HepG2 (cell line): ENCODE measurements around the gene PRRT2. TPM values are rescaled to one million over a fixed set of nuclear protein-coding genes. Genes with fewer than 3 reads are reported as not detected.

ENCODE experiments used
- ATAC-seq: fragments of 200-7000 bp; cut with Tn5 transposase; 3 replicates; pipeline ENCODE4 v1.9.1; 2020; ENCODE audit warnings: mild to moderate bottlenecking, moderate library complexity
- BruUV-seq: library from RNA; stranded (reverse); fragments of 400-500 nt; replicated peaks from 2 replicates; lab custom pipeline; 2021; lab: Mats Ljungman, UMichigan
- CTCF ChIA-PET: fragments of 300-600 bp; formaldehyde crosslinking; extraction: SDS; loops from one replicate; lab custom pipeline; 2021; ENCODE audit warnings: low total read pairs, inconsistent platforms, low intra/inter-chr PET ratio; lab: Yijun Ruan, JAX
- POLR2A ChIA-PET: fragments of 350-600 bp; sonication (Branson Sonifier 250); formaldehyde crosslinking; loops from one replicate; lab custom pipeline; 2020; ENCODE audit warnings: antibody characterized with exemption, inconsistent platforms; lab: Yijun Ruan, JAX
- DNase-seq: peaks from one replicate; pipeline ENCODE4 v3.0.0-alpha.2; 2015; ENCODE audit warnings: low spot score
- FAIRE-seq: peaks from 3 replicates; lab custom pipeline; 2011; peaks lifted over from hg19 to GRCh38; lab: Jason Lieb, UNC
- H2AFZ ChIP-seq: one replicate; pipeline ENCODE4 v1.6.1; 2011; ENCODE audit warnings: low read length, inconsistent platforms
- H3K27ac ChIP-seq: fragments of 300-600 bp; 3 replicates; pipeline ENCODE4 v1.8.0; 2011; ENCODE audit warnings: mixed run types, mild to moderate bottlenecking, mixed read lengths, low read length, inconsistent platforms; ENCODE audit not compliant: insufficient read depth; ENCODE audit errors: extremely low read length
- H3K27me3 ChIP-seq, 2 experiments: fragments of 200-600 bp in 1 of 2; 2 replicates in 1 of 2; 3 replicates in 1 of 2; pipeline versions ENCODE4 v1.6.0 to v1.8.0; 2011; ENCODE audit warnings: low read length in 2 of 2, mild to moderate bottlenecking in 2 of 2, moderate library complexity in 2 of 2, inconsistent platforms in 1 of 2; ENCODE audit not compliant: insufficient read depth in 2 of 2, control insufficient read depth in 1 of 2
- H3K36me3 ChIP-seq, 2 experiments: fragments of 200-600 bp in 1 of 2; replicated peaks in 1 of 2; 2 replicates in 1 of 2; 3 replicates in 1 of 2; pipeline versions ENCODE4 v1.5.1 to v1.8.0; 2011; ENCODE audit warnings: low read length in 2 of 2, inconsistent platforms in 1 of 2; ENCODE audit not compliant: insufficient read depth in 2 of 2, control insufficient read depth in 1 of 2
- H3K4me1 ChIP-seq: 2 replicates; pipeline ENCODE4 v1.5.1; 2012; ENCODE audit warnings: low read length, inconsistent platforms; ENCODE audit not compliant: insufficient read depth
- H3K4me2 ChIP-seq: 2 replicates; pipeline ENCODE4 v1.6.0; 2011; ENCODE audit warnings: low read depth, low read length, inconsistent platforms
- H3K4me3 ChIP-seq, 3 experiments: fragments of 200-600 bp in 1 of 3; sonication (generic), shearing (Covaris generic) in 1 of 3; replicated peaks in 1 of 3; 2 replicates each; pipeline ENCODE4 v1.5.1; 2011 to 2016; ENCODE audit warnings: low read length in 3 of 3, inconsistent platforms in 2 of 3, low read depth in 2 of 3, mild to moderate bottlenecking in 2 of 3, control low read depth in 1 of 3, mixed read lengths in 1 of 3; ENCODE audit not compliant: insufficient read depth in 1 of 3
- H3K79me2 ChIP-seq: one replicate; pipeline ENCODE4 v1.6.1; 2011; ENCODE audit warnings: low read length, inconsistent platforms; ENCODE audit not compliant: insufficient read depth
- H3K9ac ChIP-seq: 2 replicates; pipeline ENCODE4 v1.6.0; 2011; ENCODE audit warnings: mild to moderate bottlenecking, low read depth, low read length, inconsistent platforms; ENCODE audit not compliant: insufficient read depth
- H3K9me3 ChIP-seq: 2 replicates; pipeline ENCODE4 v1.5.1; 2012; ENCODE audit warnings: mild to moderate bottlenecking, low read length
- H4K20me1 ChIP-seq: 2 replicates; pipeline ENCODE4 v1.6.0; 2011; ENCODE audit warnings: inconsistent platforms, mild to moderate bottlenecking, low read length, moderate library complexity; ENCODE audit not compliant: insufficient read depth
- CBX1 ChIP-seq: IDR thresholded peaks from one replicate; pipeline ENCODE4 v1.6.1; 2016; ENCODE audit warnings: antibody characterized with exemption, low read depth
- EP300 ChIP-seq, 3 experiments: sonication (generic) in 1 of 3; formaldehyde crosslinking in 1 of 3; IDR thresholded peaks; 2 replicates each; pipeline versions ENCODE4 v1.5.1 to v1.6.1; 2011 to 2020; ENCODE audit warnings: low read depth in 2 of 3, low read length in 2 of 3, borderline replicate concordance in 1 of 3, improper control_type of control experiment in 1 of 3, mild to moderate bottlenecking in 1 of 3, missing genetic modification reagents in 1 of 3, moderate library complexity in 1 of 3
- HDAC1 ChIP-seq: sonication (generic); formaldehyde crosslinking; IDR thresholded peaks from 2 replicates; pipeline ENCODE4 v1.5.1; 2020; ENCODE audit warnings: mild to moderate bottlenecking, missing genetic modification reagents
- KLF16 ChIP-seq, 2 experiments: sonication (generic) in 1 of 2; formaldehyde crosslinking in 1 of 2; IDR thresholded peaks; 2 replicates each; pipeline versions ENCODE4 v1.6.1 to v1.8.0; 2016 to 2023; ENCODE audit warnings: missing genetic modification reagents in 2 of 2, missing compliant biosample characterization in 1 of 2
- MED8 ChIP-seq: sonication (generic); formaldehyde crosslinking; IDR thresholded peaks from 2 replicates; pipeline ENCODE4 v1.8.1; 2023; ENCODE audit warnings: mild to moderate bottlenecking, missing genetic modification reagents; ENCODE audit not compliant: insufficient replicate concordance
- NAIF1 ChIP-seq: sonication (generic); formaldehyde crosslinking; IDR thresholded peaks from 2 replicates; pipeline ENCODE4 v1.5.0; 2020; ENCODE audit warnings: mild to moderate bottlenecking, missing genetic modification reagents, borderline replicate concordance
- NPAS2 ChIP-seq: sonication (generic); formaldehyde crosslinking; IDR thresholded peaks from 2 replicates; pipeline ENCODE4 v1.8.0; 2022; ENCODE audit warnings: mild to moderate bottlenecking, missing genetic modification reagents, borderline replicate concordance
- PAWR ChIP-seq: sonication (generic); formaldehyde crosslinking; IDR thresholded peaks from 2 replicates; pipeline ENCODE4 v1.4.0; 2020; ENCODE audit warnings: missing genetic modification reagents, mild to moderate bottlenecking, borderline replicate concordance
- SIN3B ChIP-seq: fragments of 150-350 bp; IDR thresholded peaks from 2 replicates; pipeline ENCODE4 v1.6.1; 2014; ENCODE audit warnings: low read length
- TCF7L2 ChIP-seq: IDR thresholded peaks from 2 replicates; pipeline ENCODE4 v1.6.1; 2011; ENCODE audit warnings: mild to moderate bottlenecking, low read depth, low read length, moderate library complexity
- USF2 ChIP-seq, 2 experiments: sonication (generic) in 1 of 2; formaldehyde crosslinking in 1 of 2; IDR thresholded peaks; 2 replicates each; pipeline versions ENCODE4 v1.5.1 to v1.6.1; 2011 to 2020; ENCODE audit warnings: borderline replicate concordance in 1 of 2, low read depth in 1 of 2, low read length in 1 of 2, mild to moderate bottlenecking in 1 of 2, missing genetic modification reagents in 1 of 2, moderate library complexity in 1 of 2
- ZKSCAN8 ChIP-seq: IDR thresholded peaks from 2 replicates; pipeline ENCODE4 v1.6.1; 2016; ENCODE audit warnings: borderline replicate concordance, missing genetic modification reagents, missing compliant biosample characterization
- ZMYM3 ChIP-seq: sonication (generic); formaldehyde crosslinking; IDR thresholded peaks from 2 replicates; pipeline ENCODE4 v1.5.1; 2020; ENCODE audit warnings: mild to moderate bottlenecking, missing genetic modification reagents
- ZNF333 ChIP-seq: sonication (generic); formaldehyde crosslinking; IDR thresholded peaks from 2 replicates; pipeline ENCODE4 v1.4.0; 2020; ENCODE audit warnings: mild to moderate bottlenecking, missing genetic modification reagents, borderline replicate concordance
- ZNF362 ChIP-seq: sonication (generic); formaldehyde crosslinking; IDR thresholded peaks from 2 replicates; pipeline ENCODE4 v1.4.0; 2020; ENCODE audit warnings: missing genetic modification reagents, mild to moderate bottlenecking, borderline replicate concordance
- ZNF563 ChIP-seq: sonication (generic); formaldehyde crosslinking; IDR thresholded peaks from 2 replicates; pipeline ENCODE4 v1.8.0; 2022; ENCODE audit warnings: mild to moderate bottlenecking, moderate library complexity, missing genetic modification reagents
- ZNF746 ChIP-seq: sonication (generic); formaldehyde crosslinking; IDR thresholded peaks from 2 replicates; pipeline ENCODE4 v1.8.0; 2022; ENCODE audit warnings: mild to moderate bottlenecking, missing genetic modification reagents
- WGBS: methylation state at CpG from one replicate; pipeline ENCODE4 v1.1.6; 2017; ENCODE audit warnings: low lambda C conversion rate; 5-methylcytosine and 5-hydroxymethylcytosine counted together
- in situ Hi-C: cut with HindIII; loops from 2 replicates; pipeline ENCODE4 v1.10.0; 2017; ENCODE audit warnings: low pct_unique_long_range_greater_than_20kb; ENCODE audit not compliant: extremely low pct_ligation_motif_present
- intact Hi-C: fragments of 100-400 bp; cut with micrococcal nuclease; formaldehyde crosslinking; loops from one replicate; pipeline ENCODE4 v1.10.0; 2022; ENCODE audit not compliant: unreplicated experiment
- polyA plus RNA-seq, 8 experiments: library from polyadenylated mRNA; depleted of rRNA in 3 of 8; stranded (reverse) in 7 of 8; unstranded in 1 of 8; fragments of >200 nt; fragmentation: Illumina TruSeq in 4 of 8; extraction: Trizol in 4 of 8; gene quantifications; 2 replicates each; pipeline versions ENCODE4 v1.2.1 to v1.2.3, GENCODE V29; 2011 to 2016; ENCODE audit warnings: low read depth in 4 of 8, missing spikeins in 1 of 8, mixed read lengths in 1 of 8; ENCODE audit not compliant: insufficient read depth in 1 of 8
- total RNA-seq, 5 experiments: library from RNA; depleted of rRNA; stranded (reverse); fragments of >200 nt; fragmentation: Illumina TruSeq; extraction: Trizol; gene quantifications; 2 replicates each; pipeline ENCODE4 v1.2.3, GENCODE V29; 2016; ENCODE audit warnings: low read depth in 1 of 5

PRRT2 gene
- total and polyA plus RNA-seq, 2 of the 13 experiments (the other 11 are each of a cell fraction or from before 2014, with no cell fraction given): 0.51 to 1.1 TPM

GRCh38 chr16:29815793-29816693 lies 4.0 kb downstream of the PRRT2 start, which contains the start of gene PAGR1:
PAGR1 (plus strand) TSS chr16:29816152; CDS start chr16:29816526, 374 bp downstream.
- TSS peak; percentile 74 for BruUV-seq
- in situ Hi-C loops (loop anchor here (25.0 kb wide), 1 partner anchor 846 kb away; the partner anchor contains the start of genes FBRS and PRR14), intact Hi-C loops (loop anchor here (1.0 kb wide), 1 partner anchor 32 kb away; no protein-coding TSS in a partner anchor)
- peaks cover 80% of the 10 kb centered on the region for H3K4me1 ChIP-seq
- peak within 1 kb of the TSS; percentile 99 for H3K4me2 ChIP-seq
- WGBS: under 1% methylated on average over 34 of the region's 70 CpGs
- POLR2A ChIA-PET: interaction anchor here (0.6 to 7.0 kb wide), 28 partner anchors 9 to 249 kb away, joined by 3 to 145 read pairs (median 6); partner anchors contain the start of genes ALDOA, ASPHD1, CDIPT and KCTD13
- CTCF ChIA-PET: interaction anchor here (0.9 to 1.5 kb wide), 4 partner anchors 26 to 116 kb away, joined by 3 to 6 read pairs (median 4); partner anchors contain the start of gene KIF22
- no peaks in the 10 kb centered on the region for H3K9me3 ChIP-seq
- FAIRE-seq (peak; percentile 85), ATAC-seq (peak; percentile 63), DNase-seq (peak; percentile 99)
- peak within 1 kb of the TSS; percentile 83 for H3K27ac ChIP-seq
- H3K79me2 ChIP-seq: peaks cover 22% of the 10 kb centered on the region
- peaks cover 5% of the 10 kb centered on the region; the same call in 1 of the 2 replicates for H4K20me1 ChIP-seq
- H3K27me3 ChIP-seq: peaks cover 0 to 12% of the 10 kb centered on the region in 2 experiments; a peak in 2 of 5 replicates
- H3K36me3 ChIP-seq: peaks cover 0 to 9% of the 10 kb centered on the region in 2 experiments; a peak in 2 of 5 replicates
- H3K4me3 ChIP-seq: peak within 1 kb of the TSS; percentile 86 to 93 (median 88)
- H3K9ac ChIP-seq: peak within 1 kb of the TSS; percentile 79
- H2AFZ ChIP-seq: no peak within 1 kb of the TSS
- TF ChIP-seq ZKSCAN8 (CRISPR knock-in tag) (peak; percentile 66; the same call in 1 of the 2 replicates), ZNF563 (CRISPR knock-in tag) (peak; percentile 4; the same call in 1 of the 2 replicates), HDAC1 (CRISPR knock-in tag) (peak; percentile 81), NPAS2 (CRISPR knock-in tag) (no peak), ZNF746 (CRISPR knock-in tag) (peak; percentile 91), NAIF1 (peak; percentile 99), MED8 (peak; percentile 61), ZNF333 (CRISPR knock-in tag) (0 out of 2 replicates have a peak, but pooled peaks have one; percentile 42), EP300 (IDR thresholded peaks at IDR 0.05; ENCODE audit: low read depth in 2 of 2, low read length in 2 of 2) (peak in 1 of 2 experiments; percentile 75; a peak in 2 of 4 replicates), EP300 (CRISPR knock-in tag; IDR thresholded peaks at IDR 0.05; ENCODE audit: borderline replicate concordance) (peak; percentile 40; the same call in 1 of the 2 replicates), KLF16 (CRISPR knock-in tag; IDR thresholded peaks at IDR 0.05) (peak in 1 of 2 experiments; percentile 38; a peak in 1 of 4 replicates), ZMYM3 (CRISPR knock-in tag) (peak; percentile 77; the same call in 1 of the 2 replicates), PAWR (CRISPR knock-in tag) (peak; percentile 97; the same call in 1 of the 2 replicates), CBX1 (peak; percentile 37), TCF7L2 (no peak), USF2 (IDR thresholded peaks at IDR 0.05; ENCODE audit: low read depth, low read length) (0 out of 2 replicates have a peak, but pooled peaks have one; percentile 2), USF2 (CRISPR knock-in tag; IDR thresholded peaks at IDR 0.05; ENCODE audit: borderline replicate concordance) (peak; percentile 54; the same call in 1 of the 2 replicates), ZNF362 (CRISPR knock-in tag) (peak; percentile 76), SIN3B (peak; percentile 80)
